Stimulated activated CD8-positive, alpha-beta memory T cell treated with anti-CD3 and anti-CD28 coated beads, Interleukin-7, amount 100 ng/mL, for 24 hours (primary cell): ENCODE results near the gene HOXB2.
"Not testable (repeated sequence)": the region's sequence is repeated elsewhere in the genome, so short reads cannot be mapped to it uniquely, and the experiment has no call there.

ENCODE experiments used
- DNase-seq: peaks from one replicate; pipeline ENCODE4 v3.0.0-alpha.2; 2020; ENCODE audit warnings: low read depth

HOXB2 gene

DNA sequence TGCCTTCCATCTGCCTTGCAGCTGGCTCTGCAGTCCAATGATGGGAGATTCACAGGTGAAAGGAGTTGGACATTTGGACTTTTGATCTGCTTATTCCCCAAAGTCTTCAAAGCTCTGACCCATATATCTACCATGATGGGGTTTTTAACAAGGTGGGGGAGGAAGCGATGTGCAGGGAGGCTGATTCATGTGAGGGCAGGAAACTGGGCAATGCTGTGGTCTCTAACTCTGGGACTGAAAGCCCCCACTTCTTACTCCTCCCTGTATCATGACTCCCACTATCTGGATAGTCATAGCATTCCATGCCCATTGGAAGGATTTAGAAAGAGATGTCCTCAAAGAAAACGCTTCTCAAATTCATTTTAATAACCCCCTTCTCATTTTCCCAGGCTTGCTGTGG lies 30.4 kb downstream of the HOXB2 start:
- no peak for DNase-seq

DNA sequence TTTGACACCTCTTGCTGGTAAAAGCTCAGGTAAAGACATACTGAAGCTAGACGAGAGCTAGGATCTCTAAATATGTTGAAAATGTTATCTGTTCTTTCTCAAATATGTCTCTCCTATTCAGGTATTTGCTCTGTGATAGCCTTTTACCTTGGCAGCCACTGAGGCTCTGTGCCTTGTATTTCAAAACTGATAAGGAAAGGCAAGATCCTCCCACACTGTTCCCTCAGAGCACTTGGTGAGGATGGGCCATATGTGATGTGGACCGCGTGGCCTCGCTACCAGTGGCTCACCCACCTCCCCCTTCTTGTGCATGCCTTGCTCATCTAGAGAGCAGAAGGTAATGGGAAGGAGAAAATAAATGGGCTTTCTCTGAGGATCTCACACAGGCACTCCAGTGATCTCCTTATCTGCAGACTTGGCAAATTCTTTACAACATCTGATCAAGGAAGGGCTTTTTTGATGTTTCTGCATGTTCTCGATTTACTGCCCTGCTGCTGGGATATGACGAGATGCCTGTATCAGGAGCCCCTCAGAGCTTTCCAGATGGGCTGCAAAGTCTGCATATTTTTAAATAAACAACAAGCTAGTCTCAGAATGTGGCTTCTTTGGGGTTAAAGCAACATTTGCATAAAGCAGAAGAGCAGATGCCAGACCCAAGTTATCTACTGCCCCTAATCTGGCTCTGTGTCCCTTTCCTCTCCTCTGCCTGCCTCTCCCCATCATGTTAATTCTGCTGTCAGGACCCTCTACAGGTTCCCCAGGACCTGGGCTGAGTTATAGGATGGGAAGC lies 31.0 kb downstream of the HOXB2 start:
- DNase-seq = no peak

GRCh38 chr17:48513097-48513496 lies 31.8 kb downstream of the HOXB2 start:
- no peak for DNase-seq

- DNase-seq = no peak
Observed at GRCh38 chr17:48510761-48511604, 33.9 kb downstream of the HOXB2 start.

DNA sequence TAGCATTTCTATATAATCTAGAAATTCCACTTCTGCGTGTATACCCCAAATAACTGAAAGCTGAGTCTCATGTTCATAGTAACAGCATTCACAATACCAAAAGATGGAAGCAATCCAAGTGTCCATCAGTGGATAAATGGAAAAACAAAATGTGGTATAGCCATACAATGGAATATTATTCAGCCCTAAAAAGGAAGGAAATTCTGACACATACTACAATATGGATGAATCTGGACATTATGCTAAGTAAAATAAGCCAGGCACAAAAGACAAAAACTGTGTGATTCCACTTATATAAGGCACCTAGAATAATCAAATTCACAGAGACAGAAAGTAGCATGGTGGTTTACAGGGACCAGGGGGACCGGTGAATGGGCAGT lies 34.5 kb downstream of the HOXB2 start:
- no peak for DNase-seq

DNA sequence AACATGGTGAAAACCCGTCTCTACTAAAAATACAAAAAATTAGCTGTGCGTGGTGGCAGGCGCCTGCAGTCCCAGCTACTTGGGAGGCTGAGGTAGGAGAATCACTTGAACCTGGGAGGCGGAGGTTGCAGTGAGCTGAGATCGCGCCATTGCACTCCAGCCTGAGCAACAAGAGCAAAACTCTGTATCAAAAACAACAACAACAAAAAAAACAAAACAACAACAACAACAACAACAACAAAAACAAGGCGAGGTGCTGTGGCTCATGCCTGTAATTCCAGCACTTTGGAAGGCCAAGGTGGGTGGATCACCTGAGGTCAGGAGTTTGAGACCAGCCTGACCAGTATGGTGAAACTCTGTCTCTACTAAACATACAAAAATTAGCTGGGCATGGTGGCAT lies 35.2 kb downstream of the HOXB2 start:
- not testable (repeated sequence) for DNase-seq

DNA sequence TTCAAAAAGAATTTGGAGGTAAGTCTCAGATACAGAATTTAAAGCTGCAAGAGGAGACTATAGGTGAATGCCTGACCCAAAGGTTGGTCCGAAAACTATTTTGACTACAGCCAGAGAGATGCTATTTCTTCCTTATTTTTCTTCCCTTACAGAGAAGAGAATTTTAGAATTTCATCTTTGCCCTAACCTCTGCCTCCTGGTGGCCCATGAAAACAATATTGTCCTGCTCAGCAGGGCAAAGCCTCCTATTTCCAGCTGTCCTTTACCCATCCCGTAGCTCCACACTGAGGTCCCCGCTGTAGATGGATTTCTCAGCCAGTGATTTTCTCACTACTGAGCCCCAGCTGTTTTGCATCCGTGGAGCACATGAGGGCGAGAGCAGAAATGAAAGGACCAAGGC lies 38.7 kb downstream of the HOXB2 start:
- DNase-seq = no peak

DNA sequence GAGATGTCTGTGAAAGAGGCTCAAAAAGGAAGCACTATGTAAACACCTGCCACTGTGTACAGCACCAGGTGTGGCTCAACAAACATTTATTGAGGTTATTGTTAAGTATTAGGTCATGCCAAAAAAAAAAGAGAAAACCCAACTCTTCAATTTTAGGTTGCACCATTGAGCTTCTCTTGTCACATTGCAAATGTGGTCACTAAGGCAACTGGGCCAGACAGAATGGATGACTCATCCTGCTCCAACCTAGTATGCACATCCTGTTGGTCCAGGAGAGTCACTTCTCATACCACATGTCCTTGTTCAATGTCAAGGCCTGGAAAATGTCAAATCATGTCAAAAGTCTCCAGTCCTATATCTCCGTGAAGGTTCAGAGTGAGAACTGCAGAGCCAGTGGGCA lies 39.1 kb downstream of the HOXB2 start:
- no peak for DNase-seq

DNA sequence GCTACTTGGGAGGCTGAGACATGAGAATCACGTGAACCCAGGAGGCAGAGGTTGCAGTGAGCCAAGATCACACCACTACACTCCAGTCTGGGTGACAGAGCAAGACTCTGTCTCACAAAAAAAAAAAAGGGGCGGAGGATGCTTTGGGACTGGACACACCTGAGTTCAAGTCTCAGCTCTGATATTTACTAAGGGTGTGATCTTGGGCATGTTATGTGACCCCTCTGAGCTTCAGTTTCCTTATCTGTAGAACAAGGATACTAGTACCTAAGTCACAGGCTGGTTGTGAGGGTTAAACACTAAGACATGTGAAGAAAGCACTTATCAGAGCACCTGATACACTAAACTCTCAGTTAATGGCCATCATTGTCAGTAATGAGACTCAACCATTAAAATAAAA lies 40.0 kb downstream of the HOXB2 start:
- no peak for DNase-seq

DNA sequence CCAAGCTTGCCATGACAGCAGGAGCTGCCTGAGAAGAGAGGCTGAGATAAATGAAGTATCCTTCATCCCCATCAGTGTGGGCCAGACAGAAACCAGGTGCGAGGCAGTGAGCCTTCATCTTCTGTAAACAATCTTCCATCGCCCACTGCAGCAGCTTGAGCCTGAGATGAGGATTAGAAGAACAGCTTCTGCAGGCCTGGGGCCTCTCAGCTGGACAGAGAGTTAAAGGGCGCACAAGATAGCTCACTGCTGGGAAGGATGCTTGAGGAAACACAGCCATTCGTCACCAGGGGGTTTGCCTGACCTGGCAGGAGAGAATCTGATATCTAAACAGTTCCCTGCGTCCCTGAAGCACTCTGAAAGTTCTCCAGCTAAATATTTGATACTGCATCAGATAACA lies 41.2 kb downstream of the HOXB2 start:
- DNase-seq = no peak

DNA sequence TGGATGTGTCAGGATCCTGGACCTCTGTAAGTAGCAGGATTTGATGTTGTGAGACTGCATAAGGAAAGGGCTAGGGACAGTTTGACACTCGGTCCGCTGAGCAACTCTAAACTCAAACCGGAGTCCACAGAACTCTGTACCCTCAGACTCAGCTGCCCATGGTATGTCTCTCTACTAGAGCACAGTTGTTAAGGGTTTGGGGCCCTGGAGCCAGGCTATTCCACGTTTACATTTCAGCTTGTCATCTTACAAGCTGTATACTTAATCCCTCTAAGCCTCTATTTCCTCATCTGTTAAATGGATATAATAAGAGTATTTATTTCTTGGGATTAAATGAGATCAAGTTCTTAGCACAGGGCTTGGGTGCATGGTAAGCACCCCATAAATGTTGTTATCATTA lies 42.0 kb downstream of the HOXB2 start:
- no peak for DNase-seq

DNA sequence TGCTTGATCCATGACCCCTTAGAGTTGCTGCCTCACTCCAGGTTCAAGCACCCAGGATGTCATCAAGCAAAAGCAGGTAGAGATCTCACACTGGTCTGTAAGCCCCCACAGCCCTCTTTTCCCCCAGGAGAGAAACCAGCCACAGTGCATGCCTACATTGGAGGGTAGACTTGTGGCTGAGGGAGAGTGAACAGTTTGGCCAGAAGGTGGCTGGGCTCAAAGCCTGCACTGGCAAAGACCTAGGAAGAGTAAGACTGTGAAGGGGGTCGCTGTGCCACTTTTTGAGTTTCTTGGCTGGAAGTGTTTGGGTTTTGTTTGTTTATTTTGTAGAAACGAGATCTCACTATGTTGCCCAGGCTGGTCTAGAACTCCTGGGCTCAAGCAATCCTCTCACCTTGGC lies 42.6 kb downstream of the HOXB2 start:
- no peak for DNase-seq

GRCh38 chr17:48500435-48501426 lies 44.2 kb downstream of the HOXB2 start:
- no peak for DNase-seq

DNA sequence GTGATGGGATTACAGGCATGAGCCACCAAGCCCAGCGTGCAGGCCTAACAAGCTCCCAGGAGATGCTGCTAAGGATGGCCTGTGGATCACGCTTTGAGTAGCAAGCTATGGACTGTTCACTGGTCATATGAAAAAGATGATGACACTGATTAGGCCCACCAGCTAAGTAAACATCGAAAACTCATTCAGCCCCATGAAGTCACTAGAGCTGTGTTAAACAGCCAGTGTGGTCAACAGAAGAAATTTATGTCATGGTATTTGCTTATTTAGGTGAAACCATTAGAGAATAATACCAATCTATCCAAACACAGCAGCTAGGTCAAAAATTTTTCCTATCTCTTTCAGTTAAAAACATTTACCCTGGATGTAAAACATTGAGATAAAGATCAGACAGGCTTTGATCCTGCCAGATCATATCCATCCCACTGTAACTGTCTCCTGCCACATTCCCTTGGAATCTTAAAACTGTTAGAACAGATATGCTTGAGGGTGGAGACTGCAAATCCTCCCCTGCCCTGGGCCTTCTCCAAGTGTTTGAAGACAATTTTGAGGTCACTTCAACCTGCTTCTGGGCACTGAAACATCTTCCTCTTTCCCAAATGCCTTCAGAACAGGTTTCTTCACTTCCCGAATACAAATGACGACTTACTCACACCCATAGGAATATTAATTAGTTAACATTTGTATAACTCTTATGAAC lies 45.0 kb downstream of the HOXB2 start:
- DNase-seq = no peak

DNA sequence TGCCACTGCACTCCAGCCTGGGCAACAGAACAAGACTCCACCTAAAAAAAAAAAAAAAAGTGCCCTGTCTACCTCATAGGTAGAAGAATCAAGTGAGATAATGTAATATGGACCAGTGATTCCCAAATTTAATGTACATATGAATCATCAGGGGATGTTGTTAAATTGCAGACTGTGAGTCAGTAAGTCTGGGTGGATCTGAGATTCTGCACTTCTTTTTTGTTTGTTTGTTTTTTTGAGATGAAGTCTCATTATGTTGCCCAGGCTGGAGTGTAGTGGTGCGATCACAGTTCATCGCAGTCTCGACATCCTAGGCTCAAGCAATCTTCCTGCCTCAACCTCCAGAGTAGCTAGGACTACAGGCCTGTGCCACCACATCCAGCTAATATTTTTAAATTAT lies 45.7 kb downstream of the HOXB2 start:
- DNase-seq = no peak

DNA sequence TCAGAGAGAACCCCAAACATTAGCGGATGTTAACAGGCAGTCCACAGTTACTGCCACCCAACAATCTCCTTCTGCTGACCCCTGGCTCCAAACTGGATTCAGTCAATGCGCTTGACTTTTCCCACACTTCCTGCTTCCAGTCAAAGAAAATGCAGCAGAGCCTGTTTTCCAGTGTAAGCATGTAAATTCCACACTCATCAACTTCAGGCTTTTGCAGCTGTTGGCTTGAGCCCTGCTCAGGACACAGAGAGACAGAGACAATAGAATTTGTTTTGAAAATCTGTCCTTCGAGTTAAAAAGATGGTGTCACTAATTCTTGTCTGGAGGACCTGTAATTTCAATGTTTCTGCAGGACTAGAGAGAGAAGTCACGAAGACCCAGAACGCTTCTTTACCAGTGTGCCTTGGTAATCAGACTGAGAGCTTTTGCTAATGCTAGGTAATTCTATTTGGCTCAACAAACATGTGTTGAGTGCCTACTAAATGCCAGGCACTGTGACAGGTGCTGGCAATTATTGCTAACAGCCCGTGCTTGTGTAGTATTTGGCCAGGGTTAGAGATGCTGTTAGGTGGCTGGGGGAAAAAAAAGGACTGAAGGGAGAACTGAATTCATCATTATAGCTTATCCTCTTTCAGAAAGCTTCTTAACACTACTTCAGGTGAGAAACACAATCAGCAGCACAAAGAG lies 46.6 kb downstream of the HOXB2 start:
- DNase-seq = no peak

GRCh38 chr17:48497103-48497502 lies 47.8 kb downstream of the HOXB2 start:
- no peak for DNase-seq

DNA sequence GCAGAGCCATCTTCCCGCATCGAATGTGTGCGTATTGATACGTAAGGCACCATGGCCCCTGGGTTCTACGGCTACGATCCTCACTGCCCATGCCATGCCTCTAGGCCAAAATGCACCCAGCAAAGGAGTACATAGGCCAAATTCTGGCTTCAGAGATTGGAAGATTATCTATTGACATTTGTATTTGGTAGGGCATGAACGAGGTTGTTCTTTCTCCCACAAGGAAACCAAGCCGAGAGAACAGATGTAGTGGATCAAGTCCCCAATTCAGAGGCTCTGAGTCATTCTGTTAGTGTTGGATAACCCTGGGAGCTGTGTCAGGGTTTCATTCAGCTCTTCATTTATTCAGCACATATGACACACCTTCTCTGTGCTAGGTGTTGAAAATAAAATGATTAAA lies 50.6 kb downstream of the HOXB2 start:
- no peak for DNase-seq
